ENCODE measurements around the gene ZNF423.

ZNF423 gene

DNA sequence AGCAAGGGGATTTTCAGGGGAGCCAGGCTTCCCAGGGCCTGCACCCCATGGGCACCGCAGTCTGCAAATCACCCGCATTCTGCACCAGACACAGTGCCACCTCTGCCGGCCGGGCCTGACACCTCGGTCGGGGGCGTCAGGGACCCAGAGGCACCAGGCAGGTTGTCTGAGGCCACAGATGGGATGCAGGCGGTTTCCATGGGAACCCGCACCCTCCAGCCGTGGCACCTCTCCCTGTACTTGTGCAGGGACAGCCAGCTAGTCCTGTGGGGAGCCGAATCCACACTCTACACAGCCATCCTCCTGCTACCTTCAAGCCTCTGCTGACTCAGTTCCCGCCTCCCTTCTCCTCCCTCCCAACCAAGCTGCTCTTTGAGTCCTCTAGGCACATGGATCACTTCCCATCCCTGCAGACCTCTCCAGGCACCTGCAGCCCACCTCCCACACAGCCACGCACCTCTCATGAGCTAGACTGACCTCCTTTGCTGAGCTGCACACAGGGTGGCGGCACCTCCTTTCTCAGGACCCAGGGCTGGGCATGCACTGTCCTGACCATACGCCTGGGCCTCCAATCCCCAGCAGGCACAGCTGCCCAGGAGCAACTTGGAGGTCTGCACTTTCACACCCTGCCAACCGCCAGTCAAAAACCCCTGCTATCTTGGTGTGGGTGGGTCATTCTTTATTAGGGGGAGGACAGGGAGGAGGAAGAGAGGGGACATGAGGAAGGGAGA, 362.9 kb downstream of the ZNF423 start:
- no peak overlapping the region for H3K4me3 Mint-ChIP-seq
- H3K27me3 Mint-ChIP-seq: peaks cover 5% of the 10 kb centered on the region
- no peak for ATAC-seq (ENCODE audit: low read depth)
- no peaks in the 10 kb centered on the region for H3K36me3 Mint-ChIP-seq
- H3K4me1 Mint-ChIP-seq: no peaks in the 10 kb centered on the region
- DNase-seq (ENCODE audit: low spot score in 2 of 2): no peak
- no peak overlapping the region for H3K27ac Mint-ChIP-seq
- H3K9me3 Mint-ChIP-seq: no peaks in the 10 kb centered on the region

DNA sequence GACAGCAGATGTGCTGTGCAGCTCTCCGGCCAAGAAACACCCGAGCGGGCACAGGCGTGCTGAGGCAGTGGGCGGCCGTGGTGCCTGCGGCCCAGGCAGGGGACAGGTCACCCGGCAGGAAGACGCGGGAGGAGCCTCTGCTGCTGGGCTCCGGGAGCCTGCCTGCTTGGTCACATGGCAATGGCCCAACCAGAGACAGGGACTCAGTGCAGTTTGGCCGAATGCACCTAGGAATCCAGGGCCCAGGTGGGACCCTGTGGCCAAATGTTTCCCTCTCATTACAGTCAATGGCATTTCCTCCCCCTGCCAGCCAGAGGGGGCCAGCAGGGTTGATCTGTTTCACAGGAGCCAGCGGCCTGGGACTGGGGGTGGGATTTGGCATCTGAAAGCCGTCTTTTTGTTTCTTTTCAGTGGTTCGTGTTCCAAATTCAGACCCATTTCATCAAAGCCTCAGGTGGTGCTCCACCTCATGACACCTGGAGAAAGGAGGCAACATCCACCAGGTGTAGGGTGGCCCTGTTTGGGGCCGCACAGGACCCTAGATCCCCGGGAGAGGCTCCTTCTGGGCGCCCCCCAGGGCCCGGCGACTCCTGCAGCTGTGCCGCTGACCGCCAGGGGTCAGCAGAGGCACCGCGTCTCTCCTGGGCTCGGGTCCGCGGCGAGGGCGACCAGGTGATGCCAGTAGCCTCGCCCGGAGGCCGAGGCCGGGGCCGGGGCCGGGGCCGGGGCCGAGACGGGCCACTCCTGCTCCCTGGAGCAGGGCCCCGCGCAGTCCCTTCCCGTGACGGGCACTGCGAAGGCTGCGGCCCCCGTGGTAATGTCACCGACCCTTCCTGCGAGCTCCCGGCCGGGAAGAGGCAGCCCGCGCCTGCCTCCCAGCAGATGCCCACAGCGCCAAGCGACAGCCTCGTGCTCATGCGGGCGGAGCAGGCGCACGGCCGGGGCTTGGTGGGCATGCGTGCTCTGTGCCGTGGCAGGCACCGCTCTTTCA, 363.8 kb downstream of the ZNF423 start:
- H3K4me1 Mint-ChIP-seq: no peaks in the 10 kb centered on the region
- H3K36me3 Mint-ChIP-seq: no peaks in the 10 kb centered on the region
- peaks cover 4% of the 10 kb centered on the region for H3K27me3 Mint-ChIP-seq
- no peaks in the 10 kb centered on the region for H3K9me3 Mint-ChIP-seq
- no peak overlapping the region for H3K27ac Mint-ChIP-seq
- ATAC-seq (ENCODE audit: low read depth) (no peak), DNase-seq (ENCODE audit: low spot score in 2 of 2) (peak; percentile 11 to 35)
- H3K4me3 Mint-ChIP-seq: no peak overlapping the region

DNA sequence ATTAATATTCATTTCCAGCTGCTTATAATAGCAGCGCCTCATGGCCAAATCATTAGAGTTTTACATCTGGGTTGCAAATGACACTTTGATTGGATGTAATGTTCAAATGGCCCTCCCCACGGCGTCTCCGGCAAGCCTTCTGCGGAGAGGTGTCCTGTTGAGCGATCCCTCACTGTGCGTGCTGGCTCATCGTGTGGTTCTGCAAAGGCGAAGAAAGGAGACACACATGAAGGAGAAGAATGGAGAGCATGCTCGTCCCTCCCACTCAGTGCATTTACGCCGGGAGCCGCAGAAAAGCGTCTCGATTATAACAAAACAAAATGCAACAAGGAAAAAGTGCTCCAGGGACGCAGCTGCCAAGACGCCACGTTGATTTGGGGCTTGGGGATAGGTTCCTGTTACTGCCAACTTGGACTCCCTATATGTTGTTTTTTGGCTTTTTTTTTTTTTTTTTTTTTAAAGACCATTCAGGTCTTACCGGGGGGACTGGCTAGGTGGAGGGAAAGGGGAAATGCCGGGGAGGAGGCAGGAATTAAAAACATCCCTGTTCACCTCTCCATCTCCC, 364.7 kb downstream of the ZNF423 start:
- Mint-ChIP-seq H3K27me3 (peaks cover 3% of the 10 kb centered on the region), H3K36me3 (no peaks in the 10 kb centered on the region), H3K4me3 (no peak overlapping the region), H3K4me1 (no peaks in the 10 kb centered on the region), H3K9me3 (no peaks in the 10 kb centered on the region), H3K27ac (no peak overlapping the region)
- DNase-seq (ENCODE audit: low spot score in 2 of 2) (no peak), ATAC-seq (ENCODE audit: low read depth) (no peak)

GRCh38 chr16:49490321-49490705, 365.6 kb downstream of the ZNF423 start:
- H3K36me3 Mint-ChIP-seq: no peaks in the 10 kb centered on the region
- DNase-seq (ENCODE audit: low spot score in 2 of 2): no peak
- peaks cover 3% of the 10 kb centered on the region for H3K27me3 Mint-ChIP-seq
- no peak overlapping the region for H3K4me3 Mint-ChIP-seq
- no peaks in the 10 kb centered on the region for H3K9me3 Mint-ChIP-seq
- ATAC-seq (ENCODE audit: low read depth): no peak
- H3K4me1 Mint-ChIP-seq: no peaks in the 10 kb centered on the region
- no peak overlapping the region for H3K27ac Mint-ChIP-seq

- H3K4me1 Mint-ChIP-seq: no peaks in the 10 kb centered on the region
- peaks cover 3% of the 10 kb centered on the region for H3K27me3 Mint-ChIP-seq
- DNase-seq (ENCODE audit: low spot score in 2 of 2) (no peak), ATAC-seq (ENCODE audit: low read depth) (no peak)
- no peaks in the 10 kb centered on the region for H3K36me3 Mint-ChIP-seq
- no peak overlapping the region for H3K4me3 Mint-ChIP-seq
- no peak overlapping the region for H3K27ac Mint-ChIP-seq
- H3K9me3 Mint-ChIP-seq: no peaks in the 10 kb centered on the region
Measured at GRCh38 chr16:49489686-49490320, 366.1 kb downstream of the ZNF423 start.

DNA sequence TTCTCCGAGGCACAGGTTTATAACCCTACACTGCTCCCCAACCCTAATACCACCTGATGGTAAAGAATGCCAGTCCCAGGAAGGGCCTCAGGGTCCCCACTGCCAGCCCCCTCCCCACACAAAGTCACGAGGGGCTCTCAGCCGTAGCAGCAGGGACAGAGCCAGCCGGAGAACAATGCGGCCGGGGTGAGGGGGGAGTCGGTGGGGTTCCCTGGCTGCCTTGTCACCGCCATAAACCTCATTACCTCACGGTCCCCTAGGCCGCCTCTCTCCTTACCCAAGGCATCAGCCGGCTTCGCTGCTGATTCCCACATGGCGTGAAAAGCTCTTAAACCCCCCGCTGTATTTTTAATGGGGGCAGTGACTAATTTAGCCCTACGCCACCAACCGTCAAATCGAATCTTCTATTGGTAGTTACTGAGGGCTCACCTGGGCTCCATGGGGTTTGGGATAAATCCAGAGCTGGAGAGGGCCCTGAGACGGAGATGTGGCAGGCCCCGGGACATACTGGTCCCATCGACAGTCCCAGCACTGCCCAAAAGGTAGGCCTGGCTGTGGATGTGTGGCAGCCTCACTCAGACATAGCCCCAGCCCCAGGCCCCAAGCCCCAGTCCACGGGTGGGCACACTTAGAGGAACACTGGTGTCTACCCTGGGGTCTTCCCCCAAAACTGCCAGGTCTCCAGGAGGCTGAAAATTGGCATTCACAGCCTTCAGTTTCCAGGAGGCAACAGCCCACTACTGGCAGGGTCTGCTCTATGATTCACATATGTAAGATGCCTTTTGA, 367.0 kb downstream of the ZNF423 start:
- Mint-ChIP-seq H3K27me3 (peaks cover 4% of the 10 kb centered on the region), H3K36me3 (no peaks in the 10 kb centered on the region), H3K4me3 (no peak overlapping the region), H3K27ac (no peak overlapping the region), H3K9me3 (peaks cover 1% of the 10 kb centered on the region), H3K4me1 (peaks cover 2% of the 10 kb centered on the region)
- ATAC-seq (ENCODE audit: low read depth) (no peak), DNase-seq (ENCODE audit: low spot score in 2 of 2) (no peak)

DNA sequence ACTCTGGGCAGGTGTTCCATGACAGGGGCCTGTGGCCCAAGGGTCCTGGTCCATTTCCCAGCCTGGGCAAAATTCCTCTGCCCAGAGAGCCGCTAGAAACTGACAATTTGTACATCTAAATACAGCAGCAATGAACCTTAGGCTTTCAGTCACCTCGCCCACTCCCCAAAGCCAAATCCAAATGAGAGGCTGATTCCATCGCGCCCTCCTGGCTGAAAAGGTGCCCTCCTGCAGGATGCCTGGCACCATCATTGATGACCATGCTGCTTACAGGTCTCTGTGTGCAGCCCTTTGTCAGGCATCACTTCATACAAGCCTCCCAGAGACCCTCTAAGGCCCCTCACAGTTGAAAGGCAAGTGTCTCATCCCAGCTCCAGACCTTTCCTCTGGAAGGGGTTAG, 367.6 kb downstream of the ZNF423 start:
- Mint-ChIP-seq H3K4me1 (peaks cover 2% of the 10 kb centered on the region), H3K4me3 (no peak overlapping the region), H3K9me3 (peaks cover 1% of the 10 kb centered on the region), H3K36me3 (no peaks in the 10 kb centered on the region), H3K27me3 (peaks cover 2% of the 10 kb centered on the region), H3K27ac (no peak overlapping the region)
- ATAC-seq (ENCODE audit: low read depth): no peak
- no peak for DNase-seq (ENCODE audit: low spot score in 2 of 2)

DNA sequence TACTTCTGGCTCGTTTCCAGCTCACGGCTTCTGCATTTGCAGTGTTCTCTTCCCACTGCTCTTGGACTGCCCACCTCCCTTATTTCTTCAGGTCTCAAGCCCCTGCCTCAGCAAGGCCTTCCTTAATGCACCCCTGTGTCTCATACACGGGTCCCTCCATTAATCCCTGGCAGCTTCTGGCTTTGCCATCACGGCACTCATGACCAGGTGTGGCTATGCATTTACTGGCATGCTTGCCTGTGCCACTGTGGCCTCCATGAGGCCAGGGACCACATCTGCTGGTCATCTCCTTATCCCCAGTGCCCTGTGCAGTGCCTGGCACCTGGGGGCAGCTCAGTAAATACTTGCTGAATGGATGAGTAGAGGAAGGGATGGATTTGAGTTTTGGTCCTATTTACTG, 368.2 kb downstream of the ZNF423 start:
- DNase-seq (ENCODE audit: low spot score in 2 of 2): no peak
- peaks cover 1% of the 10 kb centered on the region for H3K9me3 Mint-ChIP-seq
- no peak for ATAC-seq (ENCODE audit: low read depth)
- H3K36me3 Mint-ChIP-seq: no peaks in the 10 kb centered on the region
- H3K27ac Mint-ChIP-seq: no peak overlapping the region
- peaks cover 4% of the 10 kb centered on the region for H3K27me3 Mint-ChIP-seq
- H3K4me1 Mint-ChIP-seq: peaks cover 4% of the 10 kb centered on the region
- no peak overlapping the region for H3K4me3 Mint-ChIP-seq

- no peaks in the 10 kb centered on the region for H3K36me3 Mint-ChIP-seq
- H3K27ac Mint-ChIP-seq: no peak overlapping the region
- H3K4me3 Mint-ChIP-seq: no peak overlapping the region
- H3K27me3 Mint-ChIP-seq: peaks cover 4% of the 10 kb centered on the region
- H3K4me1 Mint-ChIP-seq: peaks cover 4% of the 10 kb centered on the region
- no peak for DNase-seq (ENCODE audit: low spot score in 2 of 2)
- peaks cover 1% of the 10 kb centered on the region for H3K9me3 Mint-ChIP-seq
- no peak for ATAC-seq (ENCODE audit: low read depth)
Measured at GRCh38 chr16:49486400-49486799, 369.5 kb downstream of the ZNF423 start.

GRCh38 chr16:49485663-49486062, 370.2 kb downstream of the ZNF423 start:
- ATAC-seq (ENCODE audit: low read depth): no peak
- Mint-ChIP-seq H3K27ac (no peak overlapping the region), H3K36me3 (no peaks in the 10 kb centered on the region), H3K9me3 (peaks cover 1% of the 10 kb centered on the region), H3K4me3 (no peak overlapping the region), H3K27me3 (peaks cover 4% of the 10 kb centered on the region), H3K4me1 (peaks cover 4% of the 10 kb centered on the region)
- no peak for DNase-seq (ENCODE audit: low spot score in 2 of 2)

GRCh38 chr16:49484936-49485335, 371.0 kb downstream of the ZNF423 start:
- peaks cover 1% of the 10 kb centered on the region for H3K9me3 Mint-ChIP-seq

DNA sequence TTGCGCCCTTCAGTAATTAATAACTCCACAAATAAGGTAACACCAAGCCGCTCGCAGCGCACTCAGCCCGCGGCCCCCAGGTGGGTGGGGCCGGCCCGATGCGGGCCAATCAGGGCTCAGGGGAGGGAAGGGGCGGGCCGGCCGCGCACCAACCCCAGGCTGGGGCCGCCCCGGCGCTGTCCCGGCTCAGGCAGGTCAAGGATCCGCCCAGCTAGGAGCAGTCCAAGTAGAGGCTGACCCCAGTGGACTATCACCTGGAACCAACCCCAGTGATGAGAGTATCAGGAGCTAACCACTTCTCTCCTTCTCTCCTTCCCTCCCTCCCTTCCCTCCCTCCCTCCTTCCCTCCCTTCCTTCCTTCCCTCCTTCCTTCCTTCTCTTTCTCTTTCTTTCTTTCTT, 371.5 kb downstream of the ZNF423 start:
- H3K36me3 Mint-ChIP-seq: no peaks in the 10 kb centered on the region
- H3K27ac Mint-ChIP-seq: no peak overlapping the region
- ATAC-seq (ENCODE audit: low read depth): peak; percentile 60
- peaks cover 4% of the 10 kb centered on the region for H3K4me1 Mint-ChIP-seq
- peaks cover 4% of the 10 kb centered on the region for H3K27me3 Mint-ChIP-seq
- no peak for DNase-seq (ENCODE audit: low spot score in 2 of 2)
- H3K9me3 Mint-ChIP-seq: peaks cover 1% of the 10 kb centered on the region
- peak overlapping the region; percentile 61 for H3K4me3 Mint-ChIP-seq

More at GRCh38 chr16:49484936-49485335, 371.0 kb downstream of the ZNF423 start:
- no peak overlapping the region for H3K27ac Mint-ChIP-seq
- H3K4me3 Mint-ChIP-seq: peak overlapping the region; percentile 61
- H3K27me3 Mint-ChIP-seq: peaks cover 4% of the 10 kb centered on the region
- no peaks in the 10 kb centered on the region for H3K36me3 Mint-ChIP-seq
- no peak for DNase-seq (ENCODE audit: low spot score in 2 of 2)
- peaks cover 4% of the 10 kb centered on the region for H3K4me1 Mint-ChIP-seq
- no peak for ATAC-seq (ENCODE audit: low read depth)

All from memory B cell (primary cell).